Endothelial cell of umbilical vein (primary cell): Measurements from ENCODE around the gene SGO1.

ENCODE experiments used
- CTCF ChIP-seq, 2 donors: IDR thresholded peaks; 1 replicate in 1 of 2; 2 replicates in 1 of 2; pipeline ENCODE4 v1.5.1; 2011; ENCODE audit warnings: low read length in 2 of 2, mild to moderate bottlenecking in 2 of 2, moderate library complexity in 2 of 2, control low read depth in 1 of 2, inconsistent platforms in 1 of 2, low read depth in 1 of 2; ENCODE audit not compliant: insufficient read depth in 1 of 2; ENCODE audit errors: extremely low read depth in 1 of 2
- EZH2 ChIP-seq: IDR thresholded peaks from 2 replicates; pipeline ENCODE4 v1.6.1; 2012; ENCODE audit warnings: borderline replicate concordance, low read depth, mild to moderate bottlenecking, moderate library complexity, low read length, inconsistent platforms; ENCODE audit not compliant: severe bottlenecking
- GATA2 ChIP-seq: IDR thresholded peaks from 2 replicates; pipeline ENCODE4 v1.7.0; 2011; ENCODE audit warnings: low read depth, mild to moderate bottlenecking, moderate library complexity, mixed read lengths, low read length; ENCODE audit not compliant: insufficient read length, insufficient read depth
- MAX ChIP-seq: IDR thresholded peaks from 2 replicates; pipeline ENCODE4 v1.6.1; 2011; ENCODE audit not compliant: insufficient read depth, insufficient read length
- MYC ChIP-seq: IDR thresholded peaks from one replicate; pipeline ENCODE4 v1.6.1; 2011; ENCODE audit warnings: mild to moderate bottlenecking, low read depth, low read length
- POLR2A ChIP-seq: IDR thresholded peaks from 2 replicates; pipeline ENCODE4 v1.6.1; 2012; ENCODE audit warnings: low read depth, mild to moderate bottlenecking, control low read depth, low read length
- POLR2AphosphoS5 ChIP-seq: IDR thresholded peaks from 2 replicates; pipeline ENCODE4 v1.6.1; 2012; ENCODE audit warnings: low read depth, mild to moderate bottlenecking, control low read depth, low read length, moderate library complexity; ENCODE audit not compliant: insufficient read depth

GRCh38 chr3:20160230-20160629 lies 25.8 kb downstream of the SGO1 start:
- no peak for TF ChIP-seq CTCF (IDR thresholded peaks at IDR 0.05; ENCODE audit: extremely low read depth in 1 of 2, insufficient read depth in 1 of 2, low read depth in 1 of 2, low read length in 2 of 2)
- TF ChIP-seq MAX: no peak
- no peak for TF ChIP-seq EZH2
- no peak for TF ChIP-seq POLR2AphosphoS5
- no peak for TF ChIP-seq POLR2A
- TF ChIP-seq GATA2: no peak
- no peak for TF ChIP-seq MYC
